IPS-NIHi7 (cell line): ENCODE data around the gene GIMAP1.
"Not testable (repeated sequence)": the region's sequence is repeated elsewhere in the genome, so short reads cannot be mapped to it uniquely, and the experiment has no call there.

ENCODE experiments used
- DNase-seq: peaks from one replicate; pipeline ENCODE4 v3.0.0; 2012; ENCODE audit warnings: mixed read lengths; ENCODE audit errors: extremely low spot score

Gene GIMAP1

DNA sequence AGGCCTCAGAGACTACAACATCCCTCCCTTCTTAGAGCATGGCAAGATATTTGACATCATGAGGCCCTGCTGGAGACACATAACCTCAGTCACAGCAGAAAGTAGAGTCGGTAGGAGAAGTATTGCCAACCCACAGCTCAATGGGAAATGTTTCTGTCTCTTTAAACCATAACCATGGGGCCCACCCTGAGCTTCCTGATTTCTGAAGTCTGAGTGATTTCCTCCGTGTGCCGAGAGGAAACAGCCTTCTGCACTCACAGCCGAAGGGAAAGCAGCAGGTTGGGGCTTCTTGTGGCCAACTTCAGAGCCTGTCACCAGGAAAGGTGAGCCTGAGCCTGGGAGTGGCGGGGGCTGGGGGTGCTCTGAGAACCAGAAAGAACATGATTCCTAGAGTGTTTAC lies at the start of gene GIMAP1:
Gene GIMAP1, plus strand, starts transcription at position 246 of the 400 bp plus-strand sequence. CDS start 2,435 bp downstream, outside the sequence.
- no peak for DNase-seq

- DNase-seq, result no peak
Measured at GRCh38 chr7:150668472-150668911, 47.9 kb upstream of the GIMAP1 start.

- no peak for DNase-seq
Measured at GRCh38 chr7:150668977-150669376, 47.4 kb upstream of the GIMAP1 start.

DNA sequence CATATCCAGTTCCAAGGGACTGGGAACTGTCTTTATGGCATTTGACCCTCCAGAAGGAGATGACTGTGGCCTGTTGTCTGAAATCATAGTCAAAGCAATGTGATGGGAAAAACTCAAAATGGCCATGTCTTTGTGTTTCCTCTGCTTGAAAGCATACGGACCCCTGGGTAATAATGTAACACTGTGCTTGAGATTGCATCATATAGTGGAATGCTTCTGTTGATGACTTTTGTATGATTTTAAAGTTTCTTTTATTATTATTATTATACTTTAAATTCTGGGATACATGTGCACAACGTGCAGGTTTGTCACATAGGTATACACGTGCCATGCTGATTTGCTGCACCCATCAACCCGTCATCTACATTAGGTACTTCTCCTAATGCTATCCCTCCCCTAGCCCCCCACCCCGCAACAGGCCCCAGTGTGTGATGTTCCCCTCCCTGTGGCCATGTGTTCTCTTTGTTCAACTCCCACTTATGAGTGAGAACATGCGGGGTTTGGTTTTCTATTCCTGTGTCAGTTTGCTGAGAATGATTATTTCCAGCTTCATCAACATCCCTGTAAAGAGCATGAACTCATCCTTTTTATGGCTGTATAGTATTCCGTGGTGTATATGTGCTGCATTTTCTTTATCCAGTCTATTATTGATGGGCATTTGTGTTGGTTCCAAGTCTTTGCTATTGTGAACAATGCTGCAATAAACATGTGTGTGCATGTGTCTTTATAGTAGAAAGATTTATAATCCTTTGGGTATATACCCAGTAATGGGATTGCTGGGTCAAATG lies 44.4 kb upstream of the GIMAP1 start:
- DNase-seq, result not testable (repeated sequence)

DNA sequence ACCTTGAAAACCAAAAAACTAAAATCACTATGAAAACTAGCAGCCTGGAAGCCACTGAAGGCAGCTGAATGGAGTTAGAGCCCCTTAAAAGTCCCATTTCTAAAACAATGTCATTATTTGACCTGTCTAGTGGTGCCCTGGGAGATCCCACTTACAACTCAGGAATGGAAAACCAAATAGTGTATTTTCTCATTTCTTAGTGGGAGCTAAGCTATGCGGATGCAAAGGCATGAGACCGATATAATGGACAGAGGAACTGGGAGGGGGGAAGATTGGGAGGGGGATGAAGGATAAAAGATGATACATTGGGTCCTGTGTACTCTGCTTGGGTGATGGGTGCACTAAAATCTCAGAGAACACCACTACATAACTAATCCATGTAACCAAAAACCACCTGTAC lies 40.7 kb upstream of the GIMAP1 start:
- DNase-seq, result no peak

GRCh38 chr7:150676276-150676675 lies 40.1 kb upstream of the GIMAP1 start:
- not testable (repeated sequence) for DNase-seq

DNA sequence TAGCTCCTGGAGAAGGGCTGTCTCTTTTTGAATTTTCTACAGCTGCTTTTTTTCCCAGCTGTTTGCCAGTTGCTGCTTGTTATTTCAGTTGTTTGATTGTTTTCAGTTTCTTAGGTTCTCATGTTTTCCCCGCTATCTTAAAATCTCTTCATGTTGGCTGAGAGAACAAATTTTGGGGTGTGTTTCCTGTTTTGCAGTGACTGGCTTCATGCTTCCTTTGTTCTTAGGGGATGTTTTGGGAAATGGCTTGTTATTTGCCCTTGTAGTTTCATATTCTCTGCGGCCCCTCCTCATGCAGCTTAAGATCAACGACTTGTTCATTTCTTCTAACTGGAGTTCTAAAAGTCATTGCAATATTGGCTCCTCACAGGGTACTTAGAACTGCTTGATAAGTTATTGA lies 39.6 kb upstream of the GIMAP1 start:
- DNase-seq, result not testable (repeated sequence)

DNA sequence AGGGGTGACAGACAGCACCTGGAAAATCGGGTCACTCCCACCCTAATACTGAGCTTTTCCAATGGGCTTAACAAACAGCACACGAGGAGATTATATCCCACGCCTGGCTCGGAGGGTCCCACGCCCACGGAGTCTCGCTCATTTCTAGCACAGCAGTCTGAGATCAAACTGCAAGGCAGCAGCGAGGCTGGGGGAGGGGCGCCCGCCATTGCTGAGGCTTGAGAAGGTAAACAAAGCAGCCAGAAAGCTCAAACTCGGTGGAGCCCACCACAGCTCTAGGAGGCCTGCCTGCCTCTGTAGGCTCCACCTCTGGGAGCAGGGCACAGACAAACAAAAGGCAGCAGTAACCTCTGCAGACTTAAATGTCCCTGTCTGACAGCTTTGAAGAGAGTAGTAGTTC lies 37.8 kb upstream of the GIMAP1 start:
- not testable (repeated sequence) for DNase-seq

GRCh38 chr7:150680364-150680763 lies 36.0 kb upstream of the GIMAP1 start:
- DNase-seq, result not testable (repeated sequence)

DNA sequence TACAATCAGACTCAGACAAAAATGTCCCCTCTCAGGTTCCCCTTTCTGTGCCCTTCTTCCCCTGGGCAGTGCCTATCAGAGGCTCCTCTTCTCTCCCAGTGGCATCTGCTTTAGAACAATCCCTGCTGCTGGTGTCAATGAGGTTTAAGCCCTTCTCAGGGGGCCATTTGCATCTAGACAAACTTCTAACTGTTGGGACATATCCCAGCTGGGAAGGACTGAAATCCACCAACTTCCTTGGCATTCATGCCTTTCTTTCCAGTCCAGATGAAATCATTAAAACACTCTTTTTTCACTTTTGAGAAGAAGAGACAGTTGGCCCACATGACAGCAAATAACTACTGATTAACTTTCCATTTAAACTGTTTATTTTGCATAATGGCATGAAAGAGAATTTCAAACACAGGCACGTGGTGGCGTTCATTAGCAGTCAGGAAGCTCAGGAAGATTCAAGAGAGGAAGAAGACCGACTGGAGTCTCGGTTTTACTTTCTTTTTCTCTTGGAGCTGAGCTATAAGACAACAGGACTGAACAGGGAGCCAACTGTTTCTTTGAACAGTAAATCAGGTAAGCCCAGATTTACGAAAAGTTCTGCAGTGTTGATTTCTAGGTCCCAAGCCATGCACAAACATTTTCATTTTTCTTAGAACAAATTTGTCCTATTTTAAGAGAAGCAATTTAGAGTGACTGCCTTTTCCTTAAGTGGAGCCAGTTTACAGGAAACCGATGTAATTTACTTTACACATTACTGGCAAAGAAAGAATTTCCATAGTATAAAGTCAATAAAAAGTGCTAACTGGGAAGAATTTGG lies 31.0 kb upstream of the GIMAP1 start, which contains the start of gene GIMAP2:
Gene GIMAP2, plus strand, starts transcription at position 488 of the 811 bp plus-strand sequence. CDS start 1,354 bp downstream, outside the sequence.
- no peak for DNase-seq

DNA sequence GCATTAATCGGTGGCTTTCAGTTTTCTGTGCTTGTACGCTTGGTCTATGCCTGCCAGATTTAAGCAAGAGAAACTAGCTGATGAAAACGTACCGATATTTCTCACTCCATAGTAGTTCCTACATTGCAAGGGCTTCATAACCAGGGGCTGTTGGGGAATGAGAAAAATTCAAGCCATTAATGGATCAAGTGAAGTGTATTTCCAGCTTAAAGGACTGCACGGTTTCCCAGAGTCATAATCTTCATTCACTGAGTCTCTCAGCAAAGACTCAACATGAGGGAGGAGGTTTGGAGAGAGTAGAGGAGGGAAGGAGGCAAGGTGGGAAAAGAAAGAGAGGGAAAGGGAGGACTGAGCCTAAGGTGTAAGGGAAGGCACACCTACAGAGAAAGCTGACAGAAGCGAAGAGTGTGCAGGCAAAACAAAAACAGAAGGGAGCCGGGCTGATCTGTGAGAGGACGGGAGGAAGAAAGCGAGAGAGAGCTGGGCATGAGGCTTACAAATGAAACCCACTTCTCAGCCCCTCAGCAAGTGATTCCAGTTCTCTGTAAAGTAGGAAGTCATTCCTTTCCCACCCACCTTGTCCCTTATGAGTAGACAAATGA lies 30.3 kb upstream of the GIMAP1 start:
- no peak for DNase-seq

GRCh38 chr7:150688630-150689029 lies 27.8 kb upstream of the GIMAP1 start:
- no peak for DNase-seq

DNA sequence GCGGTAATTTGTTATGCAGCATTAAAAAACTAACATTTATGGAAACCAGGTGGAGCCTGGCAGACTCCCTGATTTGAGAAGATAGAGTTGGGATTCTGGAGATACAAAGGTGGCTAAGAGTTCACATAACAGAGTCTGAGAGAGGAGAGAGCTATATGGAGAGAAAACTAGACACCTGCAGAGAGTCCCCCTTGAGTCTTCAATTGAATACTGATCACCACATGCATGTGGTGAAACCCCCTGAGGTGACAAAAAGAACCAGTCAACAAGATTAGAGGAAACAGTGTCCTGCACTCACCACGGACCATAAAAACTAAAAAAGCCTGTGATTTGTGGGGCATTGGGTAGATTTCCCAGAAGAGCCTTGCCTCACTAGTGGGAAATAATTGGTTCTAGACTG lies 20.8 kb upstream of the GIMAP1 start:
- DNase-seq, result no peak

- no peak for DNase-seq
Measured at GRCh38 chr7:150703209-150703608, 13.2 kb upstream of the GIMAP1 start.

DNA sequence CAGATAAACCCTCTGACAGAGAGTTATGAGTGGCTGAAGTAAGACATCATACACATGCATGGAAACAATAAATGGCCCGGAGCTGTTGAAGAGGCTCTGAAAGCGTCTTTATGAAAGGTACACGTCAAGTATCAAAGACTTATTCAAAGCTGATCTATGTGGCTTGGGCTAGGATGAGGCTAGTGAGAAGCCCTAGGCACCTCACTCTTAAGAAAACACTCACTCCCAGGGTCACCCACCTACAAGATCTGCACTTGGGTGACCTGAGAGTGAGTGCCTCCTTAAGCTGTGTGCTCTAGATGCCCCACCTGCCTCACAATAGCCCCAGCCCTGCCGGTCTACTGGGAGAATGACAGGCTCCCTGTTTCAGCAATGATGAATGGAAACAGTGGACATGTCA lies 1.1 kb upstream of the GIMAP1 start:
- no peak for DNase-seq

DNA sequence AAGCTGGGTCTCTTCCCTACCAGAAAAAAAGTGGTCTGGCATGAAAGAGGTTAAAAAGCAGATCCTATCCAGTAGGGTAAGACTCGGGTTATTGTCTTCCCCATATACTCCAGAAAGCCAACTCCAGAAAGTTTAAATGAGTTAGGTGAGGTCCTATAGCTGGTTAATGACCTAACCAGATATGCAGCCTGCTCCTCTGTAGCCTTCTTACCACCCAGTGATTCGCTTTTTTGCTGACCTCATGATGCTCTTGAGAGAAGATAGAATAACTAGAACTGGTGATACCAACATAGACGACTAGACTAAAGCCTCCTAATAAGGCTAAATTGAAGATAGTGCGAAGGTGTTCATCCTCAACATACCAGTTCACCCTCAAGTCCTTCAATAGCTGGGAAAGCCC lies 675 bp upstream of the GIMAP1 start:
- no peak for DNase-seq

GRCh38 chr7:150716939-150717338 lies 526 bp downstream of the GIMAP1 start:
- DNase-seq, result no peak

GRCh38 chr7:150717814-150718420 lies 1.5 kb downstream of the GIMAP1 start:
- DNase-seq, result no peak

GRCh38 chr7:150719436-150719835 lies 3.0 kb downstream of the GIMAP1 start:
- DNase-seq, result no peak

- no peak for DNase-seq
Measured at GRCh38 chr7:150719960-150720891, 3.8 kb downstream of the GIMAP1 start.

- DNase-seq, result no peak
Measured at GRCh38 chr7:150721970-150722373, 5.6 kb downstream of the GIMAP1 start.
